Vagina (tissue), 2 donors: ENCODE data around the gene GREB1. TPM values are rescaled to one million over a fixed set of nuclear protein-coding genes. Genes with fewer than 3 reads are reported as not detected.

Experiments used
- DNase-seq, 2 donors: peaks; one replicate each; pipeline ENCODE4 v3.0.0-alpha.2; 2017; ENCODE audit errors: extremely low spot score in 2 of 2
- H3K27ac ChIP-seq: fragments of 200-600 bp; sonication (generic); one replicate; pipeline ENCODE4 v1.5.1; 2019
- H3K27me3 ChIP-seq: fragments of 200-600 bp; sonication (generic); one replicate; pipeline ENCODE4 v1.5.1; 2019
- H3K36me3 ChIP-seq, 2 donors: fragments of 200-600 bp; sonication (generic); one replicate each; pipeline ENCODE4 v1.5.1; 2017 to 2019
- H3K4me1 ChIP-seq: fragments of 200-600 bp; sonication (generic); one replicate; pipeline ENCODE4 v1.5.1; 2019
- H3K4me3 ChIP-seq, 2 donors: fragments of 200-600 bp; sonication (generic); 1 replicate in 1 of 2; 2 replicates in 1 of 2; pipeline ENCODE4 v1.5.1; 2016 to 2019
- H3K9me3 ChIP-seq: fragments of 200-600 bp; sonication (generic); one replicate; pipeline ENCODE4 v1.5.1; 2019
- POLR2A ChIP-seq, 2 donors: fragments of 450-650 bp; IDR thresholded peaks; one replicate each; pipeline ENCODE4 v1.6.1; 2017; ENCODE audit warnings: antibody characterized with exemption in 2 of 2, mild to moderate bottlenecking in 2 of 2, moderate library complexity in 2 of 2
- POLR2AphosphoS5 ChIP-seq, 2 donors: sonication (generic); formaldehyde crosslinking; IDR thresholded peaks; one replicate each; pipeline ENCODE4 v1.9.0; 2017; ENCODE audit warnings: antibody characterized with exemption in 2 of 2, mild to moderate bottlenecking in 2 of 2, low read depth in 1 of 2; ENCODE audit not compliant: insufficient read depth in 1 of 2
- intact Hi-C: fragments of 100-400 bp; cut with DNase I; formaldehyde crosslinking; loops from one replicate; pipeline ENCODE4 v1.15.1; 2023
- total RNA-seq: library from RNA; depleted of rRNA; stranded (reverse); fragments of >200 nt; gene quantifications from one replicate; pipeline ENCODE4 v1.2.3, GENCODE V29; 2016
- TF ChIP-seq, protein P1 (sequence below), 3 experiments: fragments of 450-650 bp in 2 of 3; fragments of 200-600 bp in 1 of 3; sonication (generic) in 1 of 3; IDR thresholded peaks; one replicate each; pipeline ENCODE4 v1.5.1; 2017 to 2019; ENCODE audit warnings: antibody characterized with exemption in 3 of 3, mild to moderate bottlenecking in 2 of 3, moderate library complexity in 2 of 3

Gene GREB1
- total RNA-seq, 1 donor from 2014 or later = 35.4 TPM

DNA sequence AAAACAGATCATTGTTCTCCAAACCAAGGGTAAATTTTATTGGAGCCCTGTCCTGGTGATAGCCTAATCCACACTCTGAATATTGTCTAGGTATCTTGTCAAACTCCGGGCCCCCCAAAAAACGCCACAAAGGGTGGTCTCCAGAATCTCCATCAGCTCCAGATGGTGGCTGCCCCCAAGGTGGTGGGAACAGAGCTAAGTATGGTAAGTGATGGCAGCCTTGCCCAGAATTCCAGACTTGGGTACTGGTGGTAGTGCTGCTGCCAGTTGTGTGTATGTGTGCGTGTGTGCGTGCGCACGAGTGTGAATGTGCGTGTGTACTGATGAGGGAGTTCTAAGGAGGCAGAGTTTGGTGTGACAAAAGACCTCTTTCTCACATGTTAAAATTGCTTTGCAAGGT, 51.2 kb downstream of the GREB1 start:
- no peaks in the 10 kb centered on the region for H3K36me3 ChIP-seq
- intact Hi-C loops = loop anchor here (2.0 kb wide), 1 partner anchor 106 kb away; no protein-coding TSS in a partner anchor
- H3K27ac ChIP-seq = no peak overlapping the region
- peaks cover 26% of the 10 kb centered on the region for H3K4me1 ChIP-seq
- DNase-seq = no peak
- TF ChIP-seq POLR2A (IDR thresholded peaks at IDR 0.05) (no peak), POLR2AphosphoS5 (IDR thresholded peaks at IDR 0.05; ENCODE audit: insufficient read depth in 1 of 2, low read depth in 1 of 2) (no peak)
- TF ChIP-seq, protein P1, sequence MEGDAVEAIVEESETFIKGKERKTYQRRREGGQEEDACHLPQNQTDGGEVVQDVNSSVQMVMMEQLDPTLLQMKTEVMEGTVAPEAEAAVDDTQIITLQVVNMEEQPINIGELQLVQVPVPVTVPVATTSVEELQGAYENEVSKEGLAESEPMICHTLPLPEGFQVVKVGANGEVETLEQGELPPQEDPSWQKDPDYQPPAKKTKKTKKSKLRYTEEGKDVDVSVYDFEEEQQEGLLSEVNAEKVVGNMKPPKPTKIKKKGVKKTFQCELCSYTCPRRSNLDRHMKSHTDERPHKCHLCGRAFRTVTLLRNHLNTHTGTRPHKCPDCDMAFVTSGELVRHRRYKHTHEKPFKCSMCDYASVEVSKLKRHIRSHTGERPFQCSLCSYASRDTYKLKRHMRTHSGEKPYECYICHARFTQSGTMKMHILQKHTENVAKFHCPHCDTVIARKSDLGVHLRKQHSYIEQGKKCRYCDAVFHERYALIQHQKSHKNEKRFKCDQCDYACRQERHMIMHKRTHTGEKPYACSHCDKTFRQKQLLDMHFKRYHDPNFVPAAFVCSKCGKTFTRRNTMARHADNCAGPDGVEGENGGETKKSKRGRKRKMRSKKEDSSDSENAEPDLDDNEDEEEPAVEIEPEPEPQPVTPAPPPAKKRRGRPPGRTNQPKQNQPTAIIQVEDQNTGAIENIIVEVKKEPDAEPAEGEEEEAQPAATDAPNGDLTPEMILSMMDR (IDR thresholded peaks at IDR 0.05) = no peak
- H3K4me3 ChIP-seq = no peak overlapping the region
- H3K9me3 ChIP-seq = no peaks in the 10 kb centered on the region
- H3K27me3 ChIP-seq = no peaks in the 10 kb centered on the region

DNA sequence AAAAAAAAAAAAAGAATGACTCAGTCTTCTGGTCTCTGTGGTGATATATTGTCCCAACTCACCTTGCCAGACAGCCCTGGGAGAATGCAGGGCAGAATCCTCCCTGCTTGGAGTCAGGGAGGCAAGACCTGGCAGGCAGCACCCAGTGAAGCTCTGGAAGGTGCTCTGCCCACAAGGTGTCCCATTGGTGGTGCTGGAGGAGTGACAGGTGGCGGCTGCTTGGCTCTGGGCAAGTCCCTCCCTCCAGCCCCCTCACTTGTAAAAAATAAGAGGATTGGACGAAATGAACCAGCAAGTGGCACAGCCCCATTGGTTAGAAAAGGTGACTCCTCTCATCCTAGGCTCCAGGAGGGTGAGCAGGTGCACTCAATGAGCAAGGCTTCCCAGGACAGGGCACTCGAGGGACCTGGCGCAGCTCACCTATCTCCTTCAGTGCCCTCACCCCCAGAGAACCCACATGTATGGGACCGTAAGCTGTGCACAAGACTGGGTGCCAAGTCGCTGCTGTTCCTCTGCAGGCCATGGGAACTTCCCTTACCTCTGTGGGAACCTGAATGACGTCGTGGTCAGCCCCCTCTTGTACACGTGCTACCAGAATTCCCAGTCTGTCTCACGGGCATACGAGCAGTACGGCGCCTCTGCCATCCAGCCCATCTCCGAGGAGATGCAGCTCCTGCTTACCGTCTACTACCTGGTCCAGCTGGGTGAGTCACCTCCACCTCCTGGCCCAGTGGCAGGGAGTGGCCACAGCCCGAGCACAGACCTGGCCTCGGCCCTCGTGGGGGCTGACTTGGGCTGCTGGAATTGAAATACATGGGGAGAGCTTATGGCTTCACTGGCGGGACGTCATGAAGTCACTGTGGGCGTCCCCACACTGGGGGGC, 54.6 kb downstream of the GREB1 start:
- intact Hi-C loops = no loop called here
- H3K9me3 ChIP-seq = no peaks in the 10 kb centered on the region

DNA sequence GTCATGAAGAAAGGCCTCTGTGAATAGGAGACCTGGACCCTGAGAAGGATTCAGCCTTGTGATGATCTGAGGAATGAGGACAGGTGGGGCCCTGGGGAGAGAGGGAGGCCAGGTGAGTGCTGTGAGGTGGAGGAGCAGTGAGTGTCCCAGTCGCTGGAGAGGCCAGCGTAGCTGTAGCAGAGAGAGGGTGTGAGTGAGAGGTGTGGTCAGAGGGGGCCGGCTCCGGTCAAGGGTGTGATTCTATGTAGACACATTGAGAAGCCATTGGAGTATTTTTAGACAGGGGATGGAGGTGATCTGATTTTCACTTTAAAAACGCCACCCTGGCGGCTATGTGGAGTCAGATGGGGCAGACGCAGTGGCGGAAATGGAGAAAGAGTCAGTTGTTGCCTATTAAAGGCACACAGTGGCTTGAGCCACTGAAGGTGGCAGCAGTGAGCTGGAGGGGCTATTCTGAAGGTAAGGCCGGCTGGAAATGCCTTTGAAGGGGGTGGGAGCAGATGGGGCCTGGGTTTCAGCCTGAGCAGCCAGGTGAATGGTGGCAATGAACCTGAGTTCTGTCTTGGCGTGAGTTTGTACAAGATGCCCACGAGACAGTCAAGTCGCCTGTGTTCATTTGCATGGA, 55.6 kb downstream of the GREB1 start:
- Histone ChIP-seq H3K36me3 (no peaks in the 10 kb centered on the region), H3K27me3 (no peaks in the 10 kb centered on the region), H3K9me3 (no peaks in the 10 kb centered on the region), H3K4me1 (no peaks in the 10 kb centered on the region), H3K4me3 (no peak overlapping the region), H3K27ac (no peak overlapping the region)
- intact Hi-C loops = no loop called here
- TF ChIP-seq, protein P1 (IDR thresholded peaks at IDR 0.05) = no peak
- TF ChIP-seq POLR2A (IDR thresholded peaks at IDR 0.05) = no peak
- no peak for TF ChIP-seq POLR2AphosphoS5 (IDR thresholded peaks at IDR 0.05; ENCODE audit: insufficient read depth in 1 of 2, low read depth in 1 of 2)
- DNase-seq = no peak

More for the DNA sequence above, 54.6 kb downstream of the GREB1 start:
- no peaks in the 10 kb centered on the region for H3K36me3 ChIP-seq
- TF ChIP-seq, protein P1 (IDR thresholded peaks at IDR 0.05) = no peak
- TF ChIP-seq POLR2A (IDR thresholded peaks at IDR 0.05) = no peak
- no peak for TF ChIP-seq POLR2AphosphoS5 (IDR thresholded peaks at IDR 0.05; ENCODE audit: insufficient read depth in 1 of 2, low read depth in 1 of 2)
- peaks cover 7% of the 10 kb centered on the region for H3K4me1 ChIP-seq
- no peak for DNase-seq
- H3K27ac ChIP-seq = no peak overlapping the region
- no peaks in the 10 kb centered on the region for H3K27me3 ChIP-seq
- no peak overlapping the region for H3K4me3 ChIP-seq

DNA sequence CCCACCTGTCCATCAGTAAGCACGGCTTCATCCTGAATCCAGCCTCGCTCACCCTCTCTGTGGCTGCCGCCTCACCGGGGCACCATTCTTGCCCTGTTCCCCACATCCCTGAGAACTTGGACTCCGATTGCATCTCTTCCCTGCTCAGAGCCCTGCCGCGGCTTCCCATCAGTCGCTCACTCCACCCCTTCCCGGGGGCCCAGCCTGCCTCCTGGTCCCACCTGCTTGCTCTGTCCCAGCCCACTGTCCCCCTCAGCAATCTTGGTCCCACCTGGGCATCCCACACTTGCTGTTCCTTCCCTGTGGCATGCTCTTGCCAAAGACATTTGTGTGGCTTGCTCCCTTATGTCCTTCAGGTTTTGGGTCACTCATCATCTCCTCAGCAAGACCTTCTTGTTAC, 56.3 kb downstream of the GREB1 start:
- no peaks in the 10 kb centered on the region for H3K4me1 ChIP-seq
- peaks cover 0 to 1% of the 10 kb centered on the region in 2 donors for H3K36me3 ChIP-seq
- no peak overlapping the region for H3K27ac ChIP-seq
- no peaks in the 10 kb centered on the region for H3K27me3 ChIP-seq
- intact Hi-C loops = no loop called here
- H3K4me3 ChIP-seq = no peak overlapping the region
- TF ChIP-seq POLR2A (IDR thresholded peaks at IDR 0.05) = no peak
- no peak for TF ChIP-seq POLR2AphosphoS5 (IDR thresholded peaks at IDR 0.05; ENCODE audit: insufficient read depth in 1 of 2, low read depth in 1 of 2)
- TF ChIP-seq, protein P1 (IDR thresholded peaks at IDR 0.05) = no peak
- no peak for DNase-seq
- H3K9me3 ChIP-seq = no peaks in the 10 kb centered on the region
